ENCODE measurements around the gene MIA2. TPM values are rescaled to one million over a fixed set of nuclear protein-coding genes. Genes with fewer than 3 reads are reported as not detected.
"Not testable (repeated sequence)": the region's sequence is repeated elsewhere in the genome, so short reads cannot be mapped to it uniquely, and the experiment has no call there.

The MIA2 gene
- total and polyA plus RNA-seq, 4 donors, result 39.2 to 106 (median 56.4) TPM

DNA sequence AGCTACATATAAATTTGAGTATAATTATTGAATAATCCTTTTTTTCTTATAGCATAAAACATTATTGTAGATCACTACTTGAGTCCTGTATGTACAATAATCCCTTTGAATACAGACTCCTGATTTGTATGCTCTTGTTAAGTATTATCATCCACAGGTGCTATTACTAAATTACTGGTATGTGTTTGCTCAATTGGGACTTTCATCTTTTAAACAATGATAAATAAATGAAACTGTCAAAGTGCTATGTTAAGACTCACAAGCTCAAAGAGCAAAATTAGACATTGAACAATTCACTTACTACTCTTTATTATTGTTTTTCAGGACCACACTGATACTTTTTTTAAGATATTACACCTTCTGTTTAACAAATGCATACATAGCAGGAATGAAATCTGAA, 17.8 kb downstream of the MIA2 start:
- no peak for DNase-seq (ENCODE audit: low spot score)
- Histone ChIP-seq H3K4me3 (ENCODE audit: low read depth in 1 of 3, low read length in 3 of 3) (no peak overlapping the region), H3K27ac (ENCODE audit: low read depth in 1 of 2, low read length in 2 of 2) (no peak overlapping the region), H3K36me3 (ENCODE audit: control insufficient read depth in 4 of 4, insufficient read depth in 3 of 4, low read depth in 1 of 4, low read length in 3 of 4) (peaks cover 2 to 31% (median 16%) of the 10 kb centered on the region in 4 donors), H3K9ac (ENCODE audit: low read depth in 1 of 2, low read length in 2 of 2) (no peak overlapping the region), H3K9me3 (ENCODE audit: control insufficient read depth in 4 of 4, low read length in 3 of 4) (no peaks in the 10 kb centered on the region), H3K27me3 (ENCODE audit: control insufficient read depth in 4 of 4, insufficient read depth in 4 of 4, low read length in 3 of 4) (no peaks in the 10 kb centered on the region), H3K4me1 (ENCODE audit: control insufficient read depth in 4 of 4, insufficient read depth in 4 of 4, low read length in 3 of 4) (peaks cover 0 to 2% (median 0%) of the 10 kb centered on the region in 4 donors)
- TF ChIP-seq JUND (IDR thresholded peaks at IDR 0.05) (no peak), SP1 (IDR thresholded peaks at IDR 0.05) (peak; percentile 14), NR2F2 (IDR thresholded peaks at IDR 0.05) (no peak), HNF4A (conservative IDR thresholded peaks at IDR 0.05) (peak; percentile 53 to 72), TAF1 (conservative IDR thresholded peaks at IDR 0.05) (no peak), ZBTB33 (IDR thresholded peaks at IDR 0.05) (no peak), EGR1 (IDR thresholded peaks at IDR 0.05; ENCODE audit: low read depth in 2 of 2) (no peak), HNF4G (IDR thresholded peaks at IDR 0.05) (no peak), YY1 (IDR thresholded peaks at IDR 0.05) (no peak), FOXA2 (IDR thresholded peaks at IDR 0.05) (no peak)
- TF ChIP-seq, protein P1, sequence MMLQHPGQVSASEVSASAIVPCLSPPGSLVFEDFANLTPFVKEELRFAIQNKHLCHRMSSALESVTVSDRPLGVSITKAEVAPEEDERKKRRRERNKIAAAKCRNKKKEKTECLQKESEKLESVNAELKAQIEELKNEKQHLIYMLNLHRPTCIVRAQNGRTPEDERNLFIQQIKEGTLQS (IDR thresholded peaks at IDR 0.05), result no peak

DNA sequence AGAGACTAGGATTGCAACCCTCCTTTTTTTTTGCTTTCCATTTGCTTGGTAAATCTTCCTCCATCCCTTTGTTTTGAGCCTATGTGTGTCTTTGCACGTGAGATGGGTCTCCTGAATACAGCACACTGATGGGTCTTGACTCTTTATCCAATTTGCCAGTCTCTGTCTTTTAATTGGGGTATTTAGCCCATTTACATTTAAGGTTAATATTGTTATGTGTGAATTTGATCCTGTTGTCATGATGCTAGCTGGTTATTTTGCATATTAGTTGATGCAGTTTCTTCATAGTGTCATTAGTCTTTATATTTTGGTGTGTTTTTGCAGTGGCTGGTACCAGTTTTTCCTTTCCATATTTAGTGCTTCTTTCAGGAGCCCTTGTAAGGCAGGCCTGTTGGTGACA, 23.7 kb downstream of the MIA2 start:
- not testable (repeated sequence) for H3K27me3 ChIP-seq (ENCODE audit: control insufficient read depth in 4 of 4, insufficient read depth in 4 of 4, low read length in 3 of 4); H3K36me3 ChIP-seq (ENCODE audit: control insufficient read depth in 4 of 4, insufficient read depth in 3 of 4, low read depth in 1 of 4, low read length in 3 of 4); H3K9me3 ChIP-seq (ENCODE audit: control insufficient read depth in 4 of 4, low read length in 3 of 4); H3K4me1 ChIP-seq (ENCODE audit: control insufficient read depth in 4 of 4, insufficient read depth in 4 of 4, low read length in 3 of 4); H3K27ac ChIP-seq (ENCODE audit: low read depth in 1 of 2, low read length in 2 of 2); H3K4me3 ChIP-seq (ENCODE audit: low read depth in 1 of 3, low read length in 3 of 3); DNase-seq (ENCODE audit: low spot score); H3K9ac ChIP-seq (ENCODE audit: low read depth in 1 of 2, low read length in 2 of 2)
- WGBS, result 95% methylated on average over 1 of the region's 1 CpG

DNA sequence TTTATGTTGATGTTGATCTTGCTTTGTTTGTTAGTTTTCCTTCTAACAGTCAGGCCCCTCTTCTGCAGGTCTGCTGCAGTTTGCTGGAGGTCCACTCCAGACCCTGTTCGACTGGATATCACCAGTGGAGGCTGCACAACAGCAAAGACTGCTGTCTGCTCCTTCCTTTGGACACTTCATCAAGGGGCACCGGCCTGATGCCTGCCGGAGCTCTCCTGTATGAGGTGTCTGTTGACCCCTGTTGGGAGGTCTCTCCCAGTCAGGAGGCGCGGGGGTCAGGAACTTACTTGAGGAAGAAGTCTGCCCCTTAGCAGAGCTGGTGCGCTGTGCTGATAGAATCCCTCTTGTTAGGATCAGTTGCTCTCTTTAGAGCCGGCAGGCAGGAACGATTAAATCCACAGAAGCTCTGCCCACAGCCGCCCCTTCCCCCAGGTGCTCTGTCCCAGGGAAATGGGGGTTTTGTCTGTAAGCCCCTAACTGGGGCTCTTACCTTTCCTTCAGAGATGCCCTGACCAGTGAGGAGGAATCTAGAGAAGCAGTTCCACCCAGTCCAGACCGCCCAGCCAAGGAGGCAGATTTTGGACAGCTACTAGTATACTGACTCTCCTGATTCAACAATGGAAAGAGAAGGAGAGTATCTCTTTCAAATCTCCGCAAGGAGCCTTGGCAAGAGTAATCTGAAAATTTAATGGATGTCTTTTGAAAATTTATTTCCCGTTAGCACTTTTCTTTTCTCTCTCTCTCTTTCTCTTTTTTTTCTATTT, 25.2 kb downstream of the MIA2 start:
- TF ChIP-seq HNF4A (conservative IDR thresholded peaks at IDR 0.05) (no peak), RXRA (IDR thresholded peaks at IDR 0.05) (no peak), TAF1 (conservative IDR thresholded peaks at IDR 0.05) (no peak), FOXA2 (IDR thresholded peaks at IDR 0.05) (no peak), YY1 (IDR thresholded peaks at IDR 0.05) (no peak), HNF4G (IDR thresholded peaks at IDR 0.05) (no peak), RAD21 (IDR thresholded peaks at IDR 0.05) (no peak), ZBTB33 (IDR thresholded peaks at IDR 0.05) (no peak), EGR1 (IDR thresholded peaks at IDR 0.05; ENCODE audit: low read depth in 2 of 2) (no peak), JUND (IDR thresholded peaks at IDR 0.05) (no peak), GABPA (IDR thresholded peaks at IDR 0.05 in 1 of 2, conservative IDR thresholded peaks at IDR 0.05 in 1 of 2) (no peak)
- TF ChIP-seq, protein P1 (IDR thresholded peaks at IDR 0.05), result no peak
- TF ChIP-seq, protein P2, sequence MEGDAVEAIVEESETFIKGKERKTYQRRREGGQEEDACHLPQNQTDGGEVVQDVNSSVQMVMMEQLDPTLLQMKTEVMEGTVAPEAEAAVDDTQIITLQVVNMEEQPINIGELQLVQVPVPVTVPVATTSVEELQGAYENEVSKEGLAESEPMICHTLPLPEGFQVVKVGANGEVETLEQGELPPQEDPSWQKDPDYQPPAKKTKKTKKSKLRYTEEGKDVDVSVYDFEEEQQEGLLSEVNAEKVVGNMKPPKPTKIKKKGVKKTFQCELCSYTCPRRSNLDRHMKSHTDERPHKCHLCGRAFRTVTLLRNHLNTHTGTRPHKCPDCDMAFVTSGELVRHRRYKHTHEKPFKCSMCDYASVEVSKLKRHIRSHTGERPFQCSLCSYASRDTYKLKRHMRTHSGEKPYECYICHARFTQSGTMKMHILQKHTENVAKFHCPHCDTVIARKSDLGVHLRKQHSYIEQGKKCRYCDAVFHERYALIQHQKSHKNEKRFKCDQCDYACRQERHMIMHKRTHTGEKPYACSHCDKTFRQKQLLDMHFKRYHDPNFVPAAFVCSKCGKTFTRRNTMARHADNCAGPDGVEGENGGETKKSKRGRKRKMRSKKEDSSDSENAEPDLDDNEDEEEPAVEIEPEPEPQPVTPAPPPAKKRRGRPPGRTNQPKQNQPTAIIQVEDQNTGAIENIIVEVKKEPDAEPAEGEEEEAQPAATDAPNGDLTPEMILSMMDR (IDR thresholded peaks at IDR 0.05; ENCODE audit: low read depth, low read length, missing input control), result no peak
- Histone ChIP-seq H3K27ac (ENCODE audit: low read depth in 1 of 2, low read length in 2 of 2) (no peak overlapping the region), H3K9ac (ENCODE audit: low read depth in 1 of 2, low read length in 2 of 2) (no peak overlapping the region)

GRCh38 chr14:39260161-39260560, 26.4 kb downstream of the MIA2 start:
- H3K9me3 ChIP-seq (ENCODE audit: control insufficient read depth in 4 of 4, low read length in 3 of 4); H3K4me1 ChIP-seq (ENCODE audit: control insufficient read depth in 4 of 4, insufficient read depth in 4 of 4, low read length in 3 of 4); H3K36me3 ChIP-seq (ENCODE audit: control insufficient read depth in 4 of 4, insufficient read depth in 3 of 4, low read depth in 1 of 4, low read length in 3 of 4); H3K27me3 ChIP-seq (ENCODE audit: control insufficient read depth in 4 of 4, insufficient read depth in 4 of 4, low read length in 3 of 4); H3K4me3 ChIP-seq (ENCODE audit: low read depth in 1 of 3, low read length in 3 of 3); H3K27ac ChIP-seq (ENCODE audit: low read depth in 1 of 2, low read length in 2 of 2); DNase-seq (ENCODE audit: low spot score); H3K9ac ChIP-seq (ENCODE audit: low read depth in 1 of 2, low read length in 2 of 2): not testable (repeated sequence)
- 96% methylated on average over 3 of the region's 3 CpGs for WGBS

More for the DNA sequence above, 25.2 kb downstream of the MIA2 start:
- Histone ChIP-seq H3K36me3 (ENCODE audit: control insufficient read depth in 4 of 4, insufficient read depth in 3 of 4, low read depth in 1 of 4, low read length in 3 of 4) (peaks cover 0 to 6% (median 2%) of the 10 kb centered on the region in 4 donors), H3K4me1 (ENCODE audit: control insufficient read depth in 4 of 4, insufficient read depth in 4 of 4, low read length in 3 of 4) (no peaks in the 10 kb centered on the region), H3K27me3 (ENCODE audit: control insufficient read depth in 4 of 4, insufficient read depth in 4 of 4, low read length in 3 of 4) (no peaks in the 10 kb centered on the region), H3K4me3 (ENCODE audit: low read depth in 1 of 3, low read length in 3 of 3) (no peak overlapping the region), H3K9me3 (ENCODE audit: control insufficient read depth in 4 of 4, low read length in 3 of 4) (no peaks in the 10 kb centered on the region)
- 86% methylated on average over 12 of the region's 12 CpGs for WGBS
- no peak for DNase-seq (ENCODE audit: low spot score)

Measured in liver (tissue), 9 donors.